Ishikawa (cell line): ENCODE data around the gene NUP85.

Experiments
- CEBPB ChIP-seq: IDR thresholded peaks from 2 replicates; pipeline ENCODE4 v1.6.1; 2012
- CREB1 ChIP-seq: IDR thresholded peaks from 2 replicates; pipeline ENCODE4 v1.6.1; 2012; ENCODE audit warnings: low read depth
- EGR1 ChIP-seq: IDR thresholded peaks from 2 replicates; pipeline ENCODE4 v1.6.1; 2012
- EP300 ChIP-seq: IDR thresholded peaks from 2 replicates; pipeline ENCODE4 v1.6.1; 2012; ENCODE audit warnings: borderline replicate concordance
- FOXM1 ChIP-seq: IDR thresholded peaks from 2 replicates; pipeline ENCODE4 v1.6.1; 2012; ENCODE audit warnings: low read depth, borderline replicate concordance
- NFIC ChIP-seq: IDR thresholded peaks from 2 replicates; pipeline ENCODE4 v1.6.1; 2012
- RAD21 ChIP-seq: IDR thresholded peaks from 2 replicates; pipeline ENCODE4 v1.6.1; 2012; ENCODE audit warnings: low read depth
- REST ChIP-seq: IDR thresholded peaks from 2 replicates; pipeline ENCODE4 v1.6.1; 2012; ENCODE audit warnings: low read depth, mild to moderate bottlenecking
- TAF1 ChIP-seq: IDR thresholded peaks from 2 replicates; pipeline ENCODE4 v1.6.1; 2012; ENCODE audit warnings: low read depth, mild to moderate bottlenecking
- TCF12 ChIP-seq: IDR thresholded peaks from 2 replicates; pipeline ENCODE4 v1.6.1; 2012; ENCODE audit warnings: low read depth
- TEAD4 ChIP-seq: IDR thresholded peaks from 2 replicates; pipeline ENCODE4 v1.6.1; 2012
- YY1 ChIP-seq: IDR thresholded peaks from 2 replicates; pipeline ENCODE4 v1.6.1; 2012; ENCODE audit warnings: low read depth
- ZBTB7A ChIP-seq: IDR thresholded peaks from 2 replicates; pipeline ENCODE4 v1.6.1; 2012; ENCODE audit warnings: low read depth
- TF ChIP-seq, protein P1 (sequence below): IDR thresholded peaks from 2 replicates; pipeline ENCODE4 v1.6.1; 2012
- TF ChIP-seq, protein P2 (sequence below): IDR thresholded peaks from 2 replicates; pipeline ENCODE4 v1.6.1; 2012

Gene NUP85, protein sequence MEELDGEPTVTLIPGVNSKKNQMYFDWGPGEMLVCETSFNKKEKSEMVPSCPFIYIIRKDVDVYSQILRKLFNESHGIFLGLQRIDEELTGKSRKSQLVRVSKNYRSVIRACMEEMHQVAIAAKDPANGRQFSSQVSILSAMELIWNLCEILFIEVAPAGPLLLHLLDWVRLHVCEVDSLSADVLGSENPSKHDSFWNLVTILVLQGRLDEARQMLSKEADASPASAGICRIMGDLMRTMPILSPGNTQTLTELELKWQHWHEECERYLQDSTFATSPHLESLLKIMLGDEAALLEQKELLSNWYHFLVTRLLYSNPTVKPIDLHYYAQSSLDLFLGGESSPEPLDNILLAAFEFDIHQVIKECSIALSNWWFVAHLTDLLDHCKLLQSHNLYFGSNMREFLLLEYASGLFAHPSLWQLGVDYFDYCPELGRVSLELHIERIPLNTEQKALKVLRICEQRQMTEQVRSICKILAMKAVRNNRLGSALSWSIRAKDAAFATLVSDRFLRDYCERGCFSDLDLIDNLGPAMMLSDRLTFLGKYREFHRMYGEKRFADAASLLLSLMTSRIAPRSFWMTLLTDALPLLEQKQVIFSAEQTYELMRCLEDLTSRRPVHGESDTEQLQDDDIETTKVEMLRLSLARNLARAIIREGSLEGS

DNA sequence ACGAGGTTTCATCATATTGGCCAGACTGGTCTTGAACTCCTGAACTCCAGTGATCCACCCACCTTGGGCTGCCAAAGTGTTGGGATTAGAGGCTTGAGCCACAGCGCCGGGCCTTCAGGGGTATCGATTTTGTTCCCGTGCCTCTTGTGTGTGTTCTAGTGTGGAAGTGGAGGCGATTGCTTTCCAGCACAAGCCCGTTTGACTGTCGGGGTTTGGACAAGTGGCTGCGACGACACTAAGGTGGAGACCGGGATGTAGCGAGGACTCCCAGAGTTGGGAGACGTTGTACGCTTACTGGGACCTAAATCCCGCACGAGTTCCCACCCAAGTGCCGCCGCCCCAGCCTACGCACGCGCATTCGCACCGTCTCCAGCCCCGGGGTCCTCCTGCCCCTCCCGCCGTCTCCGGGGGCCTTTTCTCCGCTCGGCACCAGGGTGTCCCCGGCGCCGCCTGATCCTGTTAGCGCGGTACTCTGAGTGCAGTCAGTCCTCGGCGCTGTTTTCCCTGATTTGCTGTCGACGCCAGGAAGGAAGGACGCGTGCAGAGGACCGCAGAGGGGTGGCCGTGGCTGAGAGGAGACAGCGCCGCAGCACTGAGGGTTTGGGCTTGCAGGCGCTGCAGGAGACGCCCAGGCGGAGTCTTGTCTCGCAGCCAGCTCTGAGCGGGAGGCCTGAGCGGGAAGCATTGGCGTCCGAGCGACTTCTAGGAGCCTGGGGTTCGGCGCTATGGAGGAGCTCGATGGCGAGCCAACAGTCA lies at the start of gene NUP85:
Gene NUP85, plus strand, starts transcription at position 643 of the 756 bp plus-strand sequence. Its CDS starts 83 bp downstream, at position 726.
- TF ChIP-seq ZBTB7A: peak; percentile 58
- no peak for TF ChIP-seq CREB1
- TF ChIP-seq REST: no peak
- TF ChIP-seq NFIC: peak; percentile 95
- peak; percentile 20; the same call in 1 of the 2 replicates for TF ChIP-seq EGR1
- TF ChIP-seq FOXM1: no peak; the same call in 1 of the 2 replicates
- peak; percentile 62 for TF ChIP-seq YY1
- TF ChIP-seq TAF1: peak; percentile 81
- TF ChIP-seq, protein P1, sequence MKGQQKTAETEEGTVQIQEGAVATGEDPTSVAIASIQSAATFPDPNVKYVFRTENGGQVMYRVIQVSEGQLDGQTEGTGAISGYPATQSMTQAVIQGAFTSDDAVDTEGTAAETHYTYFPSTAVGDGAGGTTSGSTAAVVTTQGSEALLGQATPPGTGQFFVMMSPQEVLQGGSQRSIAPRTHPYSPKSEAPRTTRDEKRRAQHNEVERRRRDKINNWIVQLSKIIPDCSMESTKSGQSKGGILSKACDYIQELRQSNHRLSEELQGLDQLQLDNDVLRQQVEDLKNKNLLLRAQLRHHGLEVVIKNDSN: no peak; the same call in 1 of the 2 replicates
- TF ChIP-seq TCF12: peak; percentile 54; the same call in 1 of the 2 replicates
- TF ChIP-seq TEAD4: peak; percentile 11; the same call in 1 of the 2 replicates
- TF ChIP-seq, protein P2, sequence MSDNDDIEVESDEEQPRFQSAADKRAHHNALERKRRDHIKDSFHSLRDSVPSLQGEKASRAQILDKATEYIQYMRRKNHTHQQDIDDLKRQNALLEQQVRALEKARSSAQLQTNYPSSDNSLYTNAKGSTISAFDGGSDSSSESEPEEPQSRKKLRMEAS: peak; percentile 96
- no peak; the same call in 1 of the 2 replicates for TF ChIP-seq CEBPB
- TF ChIP-seq EP300: 0 out of 2 replicates have a peak, but pooled peaks have one; percentile 13
- no peak for TF ChIP-seq RAD21

GRCh38 chr17:75159196-75160031 lies 46.1 kb upstream of the NUP85 start:
- TF ChIP-seq EP300 (no peak), RAD21 (no peak), NFIC (no peak), TEAD4 (no peak), REST (no peak), TCF12 (no peak), CEBPB (no peak)
- TF ChIP-seq, protein P1: no peak

- TF ChIP-seq, protein P1: no peak
- TF ChIP-seq ZBTB7A (no peak), FOXM1 (no peak)
Observed at GRCh38 chr17:75160211-75160610, 45.3 kb upstream of the NUP85 start.

- TF ChIP-seq TCF12: no peak
- TF ChIP-seq, protein P2: no peak
- TF ChIP-seq, protein P1: no peak
- no peak for TF ChIP-seq CREB1
- TF ChIP-seq ZBTB7A: no peak
- TF ChIP-seq YY1: no peak
- TF ChIP-seq NFIC: no peak
- TF ChIP-seq EP300: no peak
- TF ChIP-seq FOXM1: no peak
Observed at GRCh38 chr17:75163074-75163473, 42.4 kb upstream of the NUP85 start.
